ENCODE results near the gene LIPC.
A peak's percentile ranks its signal among the peaks of the same experiment; 100 is the strongest.

The LIPC gene

DNA sequence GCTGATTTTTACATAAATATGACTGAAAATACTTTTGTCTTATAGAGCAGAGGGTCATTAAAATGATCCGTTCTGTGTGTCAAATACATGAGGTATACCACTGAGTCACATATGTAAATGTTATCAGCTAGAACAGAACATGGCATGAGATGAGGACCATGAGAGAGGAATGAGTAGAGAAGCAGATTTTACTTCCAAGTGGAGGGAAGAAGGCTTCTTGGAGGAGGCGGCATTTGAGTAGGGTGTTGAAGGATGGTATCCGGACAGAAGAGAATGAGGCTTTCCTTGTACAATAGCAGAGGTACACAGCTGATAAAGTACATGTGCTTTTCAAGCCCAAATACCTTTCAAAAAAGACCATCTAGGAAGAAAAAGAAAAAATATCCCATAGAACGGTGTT is 4.8 kb downstream of the LIPC start:
- no peak overlapping the region for H3K4me3 ChIP-seq (ENCODE audit: low read depth, low read length)
- DNase-seq (ENCODE audit: low read depth) = no peak
- no peak for TF ChIP-seq MAX (IDR thresholded peaks at IDR 0.05; ENCODE audit: low read depth, low read length)
- no peak for TF ChIP-seq POLR2A (IDR thresholded peaks at IDR 0.05; ENCODE audit: extremely low read depth, insufficient read length)

DNA sequence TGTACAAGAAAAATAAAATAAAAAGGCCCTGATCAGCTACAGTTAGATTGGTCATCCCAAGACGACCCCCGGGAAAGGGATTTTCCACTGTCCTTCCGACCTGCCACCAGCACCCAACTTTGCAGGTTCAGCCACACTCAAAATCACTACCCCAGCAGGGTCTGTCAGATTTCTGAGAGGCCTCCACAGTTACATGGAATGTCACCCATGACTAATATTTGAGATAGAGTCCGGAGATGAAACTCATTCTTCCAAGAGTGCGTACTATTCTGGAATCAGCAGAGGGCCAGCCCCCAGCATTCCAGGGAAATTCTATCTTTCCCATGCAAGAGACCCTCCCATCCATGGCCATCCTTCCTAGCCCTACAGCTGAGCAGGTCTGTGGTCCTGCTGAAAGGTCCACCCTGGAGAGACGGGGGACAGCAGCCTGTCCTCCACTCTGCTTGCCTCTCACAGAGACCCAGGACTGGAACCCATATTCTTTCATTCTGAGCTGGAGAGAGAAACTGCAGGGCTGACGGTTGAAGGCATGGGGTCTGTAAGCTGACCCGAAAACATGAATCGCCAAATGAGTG is 5.8 kb downstream of the LIPC start:
- TF ChIP-seq MYC (IDR thresholded peaks at IDR 0.05; ENCODE audit: low read depth, low read length) (no peak), POLR2A (IDR thresholded peaks at IDR 0.05; ENCODE audit: extremely low read depth, insufficient read length) (no peak), MAX (IDR thresholded peaks at IDR 0.05; ENCODE audit: low read depth, low read length) (no peak)
- TF ChIP-seq, protein P1, sequence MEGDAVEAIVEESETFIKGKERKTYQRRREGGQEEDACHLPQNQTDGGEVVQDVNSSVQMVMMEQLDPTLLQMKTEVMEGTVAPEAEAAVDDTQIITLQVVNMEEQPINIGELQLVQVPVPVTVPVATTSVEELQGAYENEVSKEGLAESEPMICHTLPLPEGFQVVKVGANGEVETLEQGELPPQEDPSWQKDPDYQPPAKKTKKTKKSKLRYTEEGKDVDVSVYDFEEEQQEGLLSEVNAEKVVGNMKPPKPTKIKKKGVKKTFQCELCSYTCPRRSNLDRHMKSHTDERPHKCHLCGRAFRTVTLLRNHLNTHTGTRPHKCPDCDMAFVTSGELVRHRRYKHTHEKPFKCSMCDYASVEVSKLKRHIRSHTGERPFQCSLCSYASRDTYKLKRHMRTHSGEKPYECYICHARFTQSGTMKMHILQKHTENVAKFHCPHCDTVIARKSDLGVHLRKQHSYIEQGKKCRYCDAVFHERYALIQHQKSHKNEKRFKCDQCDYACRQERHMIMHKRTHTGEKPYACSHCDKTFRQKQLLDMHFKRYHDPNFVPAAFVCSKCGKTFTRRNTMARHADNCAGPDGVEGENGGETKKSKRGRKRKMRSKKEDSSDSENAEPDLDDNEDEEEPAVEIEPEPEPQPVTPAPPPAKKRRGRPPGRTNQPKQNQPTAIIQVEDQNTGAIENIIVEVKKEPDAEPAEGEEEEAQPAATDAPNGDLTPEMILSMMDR (IDR thresholded peaks at IDR 0.05; ENCODE audit: low read depth, low read length) = no peak
- no peak for DNase-seq (ENCODE audit: low read depth)
- H3K4me3 ChIP-seq (ENCODE audit: low read depth, low read length) = no peak overlapping the region

DNA sequence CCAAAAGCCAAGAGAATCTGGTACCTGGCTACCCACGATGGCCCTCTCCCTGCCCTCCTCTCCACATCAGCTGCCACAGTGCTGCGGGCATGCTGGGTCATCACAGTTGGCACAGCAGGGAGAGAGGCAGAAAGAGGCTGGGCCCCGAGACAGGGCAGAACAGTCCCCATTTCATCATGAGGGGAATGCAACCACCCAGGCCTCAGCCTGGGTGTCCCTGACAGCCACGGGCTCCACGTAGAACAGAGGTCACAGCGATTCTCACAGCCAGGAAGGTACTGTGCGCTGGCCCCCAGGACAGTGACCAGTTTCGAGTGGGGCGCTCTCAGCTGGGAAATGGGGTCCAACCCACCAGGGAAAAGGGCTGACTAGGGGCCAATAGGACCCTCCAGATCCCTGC is 6.3 kb downstream of the LIPC start:
- H3K4me3 ChIP-seq (ENCODE audit: low read depth, low read length) = no peak overlapping the region
- no peak for DNase-seq (ENCODE audit: low read depth)
- no peak for TF ChIP-seq MYC (IDR thresholded peaks at IDR 0.05; ENCODE audit: low read depth, low read length)
- TF ChIP-seq MAX (IDR thresholded peaks at IDR 0.05; ENCODE audit: low read depth, low read length) = no peak
- no peak for TF ChIP-seq POLR2A (IDR thresholded peaks at IDR 0.05; ENCODE audit: extremely low read depth, insufficient read length)
- TF ChIP-seq, protein P1 (IDR thresholded peaks at IDR 0.05; ENCODE audit: low read depth, low read length) = no peak

DNA sequence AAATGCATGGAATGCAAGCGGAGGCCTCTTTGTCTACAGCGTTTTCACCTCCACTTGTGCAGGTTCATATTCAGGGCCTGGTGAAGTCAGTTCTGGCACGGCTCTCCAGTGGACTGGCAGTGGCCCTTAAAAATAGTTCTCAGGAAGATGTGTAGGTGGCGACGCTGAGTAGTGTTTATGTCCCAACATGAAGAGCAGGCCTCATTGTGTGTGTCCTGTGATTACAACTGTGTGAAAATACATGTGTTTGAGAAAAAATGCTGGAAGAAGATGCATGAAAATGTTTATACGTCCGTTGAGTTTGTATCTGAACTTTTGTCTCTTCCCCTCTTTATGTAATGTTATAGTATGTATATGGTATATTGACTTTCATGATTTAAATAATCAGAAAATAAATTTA is 7.2 kb downstream of the LIPC start:
- peak; percentile 85 for DNase-seq (ENCODE audit: low read depth)
- no peak overlapping the region for H3K4me3 ChIP-seq (ENCODE audit: low read depth, low read length)
- TF ChIP-seq, protein P1 (IDR thresholded peaks at IDR 0.05; ENCODE audit: low read depth, low read length) = peak; percentile 57
- TF ChIP-seq POLR2A (IDR thresholded peaks at IDR 0.05; ENCODE audit: extremely low read depth, insufficient read length) (no peak), MAX (IDR thresholded peaks at IDR 0.05; ENCODE audit: low read depth, low read length) (peak; percentile 74), MYC (IDR thresholded peaks at IDR 0.05; ENCODE audit: low read depth, low read length) (peak; percentile 67)

GRCh38 chr15:58440158-58440910 is 8.5 kb downstream of the LIPC start:
- TF ChIP-seq MYC (IDR thresholded peaks at IDR 0.05; ENCODE audit: low read depth, low read length) (no peak), MAX (IDR thresholded peaks at IDR 0.05; ENCODE audit: low read depth, low read length) (no peak), POLR2A (IDR thresholded peaks at IDR 0.05; ENCODE audit: extremely low read depth, insufficient read length) (no peak)
- TF ChIP-seq, protein P1 (IDR thresholded peaks at IDR 0.05; ENCODE audit: low read depth, low read length) = no peak
- no peak overlapping the region for H3K4me3 ChIP-seq (ENCODE audit: low read depth, low read length)

DNA sequence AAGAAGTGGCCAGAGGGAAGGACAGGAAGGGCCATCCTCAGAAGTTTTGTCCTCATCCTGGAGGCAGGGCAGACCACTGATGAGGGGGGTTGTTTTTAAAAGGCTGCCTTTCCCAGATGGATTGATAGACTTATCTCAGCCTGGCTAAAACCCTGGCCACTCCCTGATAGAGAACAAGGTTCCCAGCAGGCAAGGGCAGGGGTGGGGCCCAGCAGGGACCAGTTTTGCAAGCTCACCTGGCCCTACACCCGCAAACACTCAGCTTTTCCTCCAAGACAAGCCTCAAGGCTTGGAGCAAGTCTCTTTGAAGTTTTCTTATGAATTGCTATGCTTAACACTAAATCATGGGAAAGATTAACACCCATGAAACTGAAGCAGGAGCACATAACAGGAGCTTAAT is 9.1 kb downstream of the LIPC start:
- TF ChIP-seq MAX (IDR thresholded peaks at IDR 0.05; ENCODE audit: low read depth, low read length) (no peak), MYC (IDR thresholded peaks at IDR 0.05; ENCODE audit: low read depth, low read length) (no peak), POLR2A (IDR thresholded peaks at IDR 0.05; ENCODE audit: extremely low read depth, insufficient read length) (no peak)
- TF ChIP-seq, protein P1 (IDR thresholded peaks at IDR 0.05; ENCODE audit: low read depth, low read length) = no peak
- no peak for DNase-seq (ENCODE audit: low read depth)

More at GRCh38 chr15:58440158-58440910, 8.5 kb downstream of the LIPC start:
- DNase-seq (ENCODE audit: low read depth) = no peak

More for the DNA sequence above, 9.1 kb downstream of the LIPC start:
- H3K4me3 ChIP-seq (ENCODE audit: low read depth, low read length) = no peak overlapping the region
